Ovary (tissue), 9 donors: ENCODE results near the gene AGPAT1. TPM values are rescaled to one million over a fixed set of nuclear protein-coding genes. Genes with fewer than 3 reads are reported as not detected.

Experiments used
- DNase-seq, 5 donors: peaks; one replicate each; pipeline ENCODE4 v3.0.0-alpha.2; 2019 to 2020
- H3K27ac ChIP-seq, 2 donors: fragments of 200-600 bp; one replicate each; pipeline versions ENCODE4 v1.5.1 to v1.8.0; 2019 to 2022
- H3K27me3 ChIP-seq: fragments of 200-600 bp; one replicate; pipeline ENCODE4 v1.8.0; 2022
- H3K36me3 ChIP-seq: fragments of 200-600 bp; sonication (generic); one replicate; pipeline ENCODE4 v1.5.1; 2019
- H3K4me1 ChIP-seq: one replicate; pipeline ENCODE4 v1.8.1; 2013; ENCODE audit warnings: mild to moderate bottlenecking, moderate library complexity; ENCODE audit not compliant: insufficient read depth
- H3K4me3 ChIP-seq: fragments of 200-600 bp; sonication (generic); one replicate; pipeline ENCODE4 v1.5.1; 2017
- H3K9me3 ChIP-seq, 2 donors: fragments of 200-600 bp in 1 of 2; sonication (generic) in 1 of 2; one replicate each; pipeline versions ENCODE4 v1.5.1 to v1.8.1; 2013 to 2019; ENCODE audit warnings: mild to moderate bottlenecking in 1 of 2, moderate library complexity in 1 of 2
- EP300 ChIP-seq: sonication (generic); formaldehyde crosslinking; IDR thresholded peaks from one replicate; pipeline ENCODE4 v1.6.1; 2017; ENCODE audit warnings: antibody characterized with exemption
- POLR2A ChIP-seq: fragments of 450-650 bp; IDR thresholded peaks from one replicate; pipeline ENCODE4 v1.6.1; 2017; ENCODE audit warnings: antibody characterized with exemption, mild to moderate bottlenecking, moderate library complexity
- WGBS, 3 donors: extraction: QIAGEN DNeasy Blood & Tissue Kit in 1 of 3; methylation state at CpG; one replicate each; pipeline versions ENCODE4 v1.1.5 to v1.1.7; 2013 to 2017; 5-methylcytosine and 5-hydroxymethylcytosine counted together
- intact Hi-C, 4 donors: fragments of 100-400 bp; cut with DNase I; formaldehyde crosslinking; loops; one replicate each; pipeline versions ENCODE4 v1.11.0 to v1.15.1; 2022 to 2023
- polyA plus RNA-seq, 2 donors: library from polyadenylated mRNA; stranded (reverse); fragments of 200-250 nt in 1 of 2; fragments of 350-450 nt in 1 of 2; fragmentation: Illumina TruSeq in 1 of 2; extraction: RNeasy Lipid Tissue Mini Kit (QIAGEN cat#74804) in 1 of 2; gene quantifications; one replicate each; pipeline ENCODE4 v1.2.3, GENCODE V29; 2013 to 2014
- total RNA-seq, 7 donors: library from RNA; depleted of rRNA in 2 of 7; stranded (reverse); fragments of >200 nt in 2 of 7; fragmentation: NEBNext Ultra II Directional in 3 of 7; extraction: Animal tissue kit (Norgen Biotek cat#: 25700) in 3 of 7; gene quantifications; one replicate each; pipeline versions ENCODE4 v1.1.0 to v1.2.4, GENCODE V29; 2016 to 2023
- TF ChIP-seq, protein P1 (sequence below), 3 donors: fragments of 450-650 bp in 2 of 3; fragments of 200-600 bp in 1 of 3; IDR thresholded peaks; one replicate each; pipeline versions ENCODE4 v1.5.1 to v1.8.0; 2016 to 2022; ENCODE audit warnings: antibody characterized with exemption in 3 of 3, mild to moderate bottlenecking in 1 of 3
- donor health status: DM: no; HTN: no; CAD: no; lungs with moderate emphysema.
- donor health status: DM: no; HTN: no; CAD: no.
- donor health status: Bipolar disorder and iron deficiency.
- donor health status: DM: yes; HTN: yes; CAD: no.
- donor health status: DM: no; HTN: no; CAD: no.
- donor health status: DM: yes; HTN: yes; CAD: no.

The AGPAT1 gene
- total and polyA plus RNA-seq, 9 donors, result 29.6 to 82.4 (median 60.6) TPM

DNA sequence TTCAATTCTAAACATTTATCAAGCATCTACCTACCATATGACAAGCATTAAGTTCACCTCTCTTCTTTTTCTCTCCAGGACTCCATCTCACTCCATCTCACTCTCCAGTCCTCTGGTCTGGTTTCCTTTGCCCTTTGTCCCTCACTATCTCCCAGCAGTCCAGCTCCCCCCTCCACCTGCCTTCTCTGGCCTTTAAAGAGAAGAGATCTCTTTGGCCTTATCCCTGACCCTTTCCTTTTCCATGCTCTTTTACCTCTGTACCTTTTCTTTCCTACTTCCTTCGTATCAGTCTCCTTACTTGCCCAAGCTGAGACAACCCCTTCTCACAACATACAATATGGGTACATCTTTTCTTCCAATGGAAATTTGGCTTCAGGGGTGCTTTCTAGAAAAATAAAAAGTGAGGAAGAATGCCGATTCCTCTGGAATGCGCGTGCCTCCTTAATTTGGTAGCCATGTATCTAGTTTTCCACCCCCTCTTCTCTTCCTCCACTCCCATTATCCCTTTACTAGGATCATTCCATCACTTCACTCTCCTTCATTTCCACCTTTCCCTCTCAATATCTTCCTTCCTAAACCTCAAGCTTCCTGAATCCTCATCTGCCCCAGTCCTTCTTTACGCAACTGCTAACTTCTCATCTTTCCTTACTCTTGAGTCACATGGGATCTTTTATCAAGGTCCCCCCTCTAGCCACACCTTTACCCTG lies 745 bp upstream of the AGPAT1 start:
- 10 to 11% (median 10%) methylated on average over 5 of the region's 5 CpGs for WGBS, 3 donors
- Histone ChIP-seq H3K27ac (peak overlapping the region; percentile 93 to 99), H3K4me3 (peak overlapping the region; percentile 70), H3K9me3 (no peaks in the 10 kb centered on the region), H3K27me3 (no peaks in the 10 kb centered on the region), H3K4me1 (peaks cover 6% of the 10 kb centered on the region), H3K36me3 (no peaks in the 10 kb centered on the region)
- intact Hi-C loops, result no loop called here
- DNase-seq, result peak in 1 of 5 donors; percentile 24
- TF ChIP-seq POLR2A (no peak), EP300 (no peak)
- TF ChIP-seq, protein P1, sequence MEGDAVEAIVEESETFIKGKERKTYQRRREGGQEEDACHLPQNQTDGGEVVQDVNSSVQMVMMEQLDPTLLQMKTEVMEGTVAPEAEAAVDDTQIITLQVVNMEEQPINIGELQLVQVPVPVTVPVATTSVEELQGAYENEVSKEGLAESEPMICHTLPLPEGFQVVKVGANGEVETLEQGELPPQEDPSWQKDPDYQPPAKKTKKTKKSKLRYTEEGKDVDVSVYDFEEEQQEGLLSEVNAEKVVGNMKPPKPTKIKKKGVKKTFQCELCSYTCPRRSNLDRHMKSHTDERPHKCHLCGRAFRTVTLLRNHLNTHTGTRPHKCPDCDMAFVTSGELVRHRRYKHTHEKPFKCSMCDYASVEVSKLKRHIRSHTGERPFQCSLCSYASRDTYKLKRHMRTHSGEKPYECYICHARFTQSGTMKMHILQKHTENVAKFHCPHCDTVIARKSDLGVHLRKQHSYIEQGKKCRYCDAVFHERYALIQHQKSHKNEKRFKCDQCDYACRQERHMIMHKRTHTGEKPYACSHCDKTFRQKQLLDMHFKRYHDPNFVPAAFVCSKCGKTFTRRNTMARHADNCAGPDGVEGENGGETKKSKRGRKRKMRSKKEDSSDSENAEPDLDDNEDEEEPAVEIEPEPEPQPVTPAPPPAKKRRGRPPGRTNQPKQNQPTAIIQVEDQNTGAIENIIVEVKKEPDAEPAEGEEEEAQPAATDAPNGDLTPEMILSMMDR (IDR thresholded peaks at IDR 0.05), result no peak

DNA sequence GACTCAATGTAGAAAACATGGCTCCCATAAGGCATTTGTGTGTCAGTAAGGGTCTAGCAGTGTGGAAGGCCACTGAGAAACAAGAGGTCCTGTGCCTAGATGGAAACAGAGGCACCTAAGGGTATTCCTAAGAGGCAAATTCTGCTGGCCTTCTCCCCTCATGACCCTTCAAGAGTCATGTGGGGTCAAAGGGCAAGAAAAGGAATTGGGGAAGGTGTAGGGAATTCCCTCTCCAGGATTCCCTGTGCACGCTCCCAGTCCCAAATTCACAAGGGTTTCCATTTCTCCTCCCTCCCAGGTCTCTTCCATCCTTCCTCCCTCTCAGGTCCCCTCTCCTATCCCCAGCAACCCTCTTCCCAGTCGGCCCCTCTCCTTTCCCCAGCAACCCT lies 568 bp downstream of the AGPAT1 start:
- H3K4me3 ChIP-seq, result peak overlapping the region; percentile 70
- TF ChIP-seq EP300 (no peak), POLR2A (no peak)
- TF ChIP-seq, protein P1 (IDR thresholded peaks at IDR 0.05), result no peak
- no peaks in the 10 kb centered on the region for H3K9me3 ChIP-seq
- DNase-seq, result no peak
- peaks cover 6% of the 10 kb centered on the region for H3K4me1 ChIP-seq
- intact Hi-C loops, result no loop called here
- peak overlapping the region; percentile 88 to 99 for H3K27ac ChIP-seq
- H3K27me3 ChIP-seq, result no peaks in the 10 kb centered on the region
- WGBS, 3 donors, result 5 to 13% (median 10%) methylated on average over 2 of the region's 2 CpGs
- no peaks in the 10 kb centered on the region for H3K36me3 ChIP-seq

DNA sequence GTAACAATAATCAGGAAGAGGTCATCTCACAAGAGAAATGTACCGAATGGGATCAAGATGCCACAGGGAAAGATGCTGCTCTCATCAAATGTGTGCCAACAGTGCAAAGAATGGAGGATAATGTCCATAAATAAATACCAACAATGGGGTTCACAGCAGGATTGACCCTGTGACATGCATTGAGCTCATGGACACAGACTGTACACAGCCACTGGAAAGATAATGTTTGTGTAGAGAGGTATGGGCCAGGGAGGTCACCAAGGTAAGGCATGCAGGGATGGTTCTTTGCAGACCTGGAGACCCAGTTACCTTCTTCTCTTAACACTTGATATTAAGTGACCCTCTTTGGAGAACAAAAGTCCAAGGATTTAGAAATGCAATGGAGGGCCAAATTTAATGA lies 1.5 kb downstream of the AGPAT1 start:
- DNase-seq, result no peak
- H3K4me3 ChIP-seq, result no peak overlapping the region
- TF ChIP-seq, protein P1 (IDR thresholded peaks at IDR 0.05), result no peak
- TF ChIP-seq POLR2A (no peak), EP300 (no peak)
- no peak overlapping the region for H3K27ac ChIP-seq
- no peaks in the 10 kb centered on the region for H3K36me3 ChIP-seq
- H3K9me3 ChIP-seq, result no peaks in the 10 kb centered on the region
- H3K4me1 ChIP-seq, result peaks cover 5% of the 10 kb centered on the region
- 67 to 86% (median 71%) methylated on average over 1 of the region's 1 CpG for WGBS, 3 donors
- intact Hi-C loops, result loop anchor here in 1 of 4 donors (5.0 kb wide), 1 partner anchor 57 kb away; no protein-coding TSS in a partner anchor
- no peaks in the 10 kb centered on the region for H3K27me3 ChIP-seq

DNA sequence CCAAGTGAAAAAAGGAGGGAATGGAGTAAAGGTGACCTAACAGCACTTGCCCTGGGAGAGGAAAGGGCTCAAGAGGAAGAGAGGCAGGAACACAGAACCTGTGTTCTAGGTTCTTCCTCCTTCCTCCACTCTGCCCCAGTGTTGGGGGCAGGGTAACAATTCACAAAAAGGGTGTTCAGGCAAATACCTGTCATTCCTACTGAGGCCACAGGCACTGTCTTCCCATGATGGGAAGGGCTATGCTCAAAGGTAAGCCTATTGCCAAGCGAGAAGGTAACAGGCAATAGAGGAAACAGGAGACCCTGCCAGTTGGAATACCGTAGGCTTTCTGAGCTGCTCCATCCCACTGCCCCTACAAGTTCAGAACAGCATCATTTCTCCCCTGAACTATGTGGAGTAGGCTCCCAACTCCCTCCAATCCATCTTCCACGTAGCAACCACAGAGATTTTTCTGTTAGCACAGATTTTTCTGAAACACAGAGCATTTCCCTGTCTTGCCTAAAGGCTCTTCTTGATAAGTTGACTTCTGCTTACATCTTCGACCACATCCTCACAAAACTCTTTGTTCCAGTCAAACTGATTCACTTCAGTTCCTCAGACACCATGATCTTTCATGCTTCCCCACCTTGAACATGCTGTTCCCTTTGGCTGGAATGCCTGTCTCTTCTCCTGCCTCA lies 2.7 kb downstream of the AGPAT1 start:
- WGBS, 3 donors, result 78 to 86% (median 79%) methylated on average over 4 of the region's 4 CpGs

More for the DNA sequence above, 2.7 kb downstream of the AGPAT1 start:
- Histone ChIP-seq H3K27ac (no peak overlapping the region), H3K4me3 (no peak overlapping the region), H3K4me1 (peaks cover 3% of the 10 kb centered on the region), H3K9me3 (no peaks in the 10 kb centered on the region), H3K27me3 (no peaks in the 10 kb centered on the region), H3K36me3 (no peaks in the 10 kb centered on the region)
- no peak for DNase-seq
- TF ChIP-seq POLR2A, result no peak
- no peak for TF ChIP-seq EP300
- TF ChIP-seq, protein P1 (IDR thresholded peaks at IDR 0.05), result no peak
- intact Hi-C loops, result loop anchor here in 1 of 4 donors (5.0 kb wide), 1 partner anchor 56 kb away; no protein-coding TSS in a partner anchor
